H9 (cell line): ENCODE results near the gene ADGRA1. TPM values are rescaled to one million over a fixed set of nuclear protein-coding genes. Genes with fewer than 3 reads are reported as not detected.

Experiments
- DNase-seq: peaks from one replicate; pipeline ENCODE4 v3.0.0-alpha.2; 2017
- H2AFZ ChIP-seq: one replicate; pipeline ENCODE4 v1.6.1; 2013; ENCODE audit warnings: mild to moderate bottlenecking, low read length, control low read depth, moderate library complexity
- H2AK5ac ChIP-seq: 2 replicates; pipeline ENCODE4 v1.6.1; 2013; ENCODE audit warnings: low read length, control low read depth, mixed read lengths; ENCODE audit not compliant: insufficient read length
- H2BK120ac ChIP-seq: one replicate; pipeline ENCODE4 v1.6.1; 2013; ENCODE audit warnings: low read depth, mild to moderate bottlenecking, low read length, control low read depth, inconsistent platforms; ENCODE audit not compliant: poor library complexity, severe bottlenecking
- H2BK12ac ChIP-seq: 2 replicates; pipeline ENCODE4 v1.6.1; 2013; ENCODE audit warnings: low read length, control low read depth, mixed read lengths, low read depth; ENCODE audit not compliant: insufficient read length
- H2BK15ac ChIP-seq: 2 replicates; pipeline ENCODE4 v1.6.1; 2013; ENCODE audit warnings: low read depth, low read length, control low read depth
- H2BK20ac ChIP-seq: one replicate; pipeline ENCODE4 v1.6.1; 2013; ENCODE audit warnings: low read depth, mild to moderate bottlenecking, low read length, control low read depth, inconsistent platforms; ENCODE audit not compliant: poor library complexity, severe bottlenecking
- H2BK5ac ChIP-seq: 2 replicates; pipeline ENCODE4 v1.6.1; 2013; ENCODE audit warnings: low read length, control low read depth, mixed read lengths; ENCODE audit not compliant: insufficient read length
- H3K14ac ChIP-seq: 2 replicates; pipeline ENCODE4 v1.6.1; 2013; ENCODE audit warnings: low read length, control low read depth; ENCODE audit not compliant: insufficient read depth
- H3K18ac ChIP-seq: 2 replicates; pipeline ENCODE4 v1.6.1; 2013; ENCODE audit warnings: low read depth, mild to moderate bottlenecking, mixed read lengths, low read length, control low read depth; ENCODE audit not compliant: insufficient read length
- H3K23ac ChIP-seq: 2 replicates; pipeline ENCODE4 v1.6.1; 2013; ENCODE audit warnings: low read length, control low read depth, mixed read lengths, low read depth; ENCODE audit not compliant: insufficient read length
- H3K23me2 ChIP-seq: 2 replicates; pipeline ENCODE4 v1.6.1; 2013; ENCODE audit warnings: low read depth, mild to moderate bottlenecking, mixed read lengths, low read length, control low read depth; ENCODE audit not compliant: insufficient read length, poor library complexity, severe bottlenecking
- H3K27ac ChIP-seq: 2 replicates; pipeline ENCODE4 v1.5.1; 2013; ENCODE audit warnings: low read length, control low read depth, mixed read lengths, low read depth; ENCODE audit not compliant: insufficient read length
- H3K27me3 ChIP-seq: 2 replicates; pipeline ENCODE4 v1.6.1; 2013; ENCODE audit warnings: low read length, control low read depth, inconsistent platforms; ENCODE audit not compliant: insufficient read depth
- H3K4ac ChIP-seq: 2 replicates; pipeline ENCODE4 v1.6.1; 2013; ENCODE audit warnings: low read depth, mild to moderate bottlenecking, control low read depth, inconsistent platforms, low read length, moderate library complexity
- H3K4me1 ChIP-seq: 2 replicates; pipeline ENCODE4 v1.6.1; 2013; ENCODE audit warnings: low read length, control low read depth, inconsistent platforms; ENCODE audit not compliant: insufficient read depth
- H3K4me2 ChIP-seq: 2 replicates; pipeline ENCODE4 v1.6.1; 2013; ENCODE audit warnings: low read length, control low read depth, mixed read lengths; ENCODE audit not compliant: insufficient read length, insufficient read depth
- H3K56ac ChIP-seq: 2 replicates; pipeline ENCODE4 v1.6.1; 2013; ENCODE audit warnings: low read depth, mild to moderate bottlenecking, mixed read lengths, low read length, control low read depth; ENCODE audit not compliant: insufficient read length
- H3K79me1 ChIP-seq: 2 replicates; pipeline ENCODE4 v1.6.1; 2013; ENCODE audit warnings: low read depth, mild to moderate bottlenecking, moderate library complexity, low read length, control low read depth, inconsistent platforms; ENCODE audit not compliant: insufficient read depth, poor library complexity, severe bottlenecking
- H3K79me2 ChIP-seq: 2 replicates; pipeline ENCODE4 v1.6.1; 2013; ENCODE audit warnings: low read length, control low read depth, inconsistent platforms; ENCODE audit not compliant: insufficient read depth
- H3K9ac ChIP-seq: 2 replicates; pipeline ENCODE4 v1.6.1; 2013; ENCODE audit warnings: low read length, control low read depth, mixed read lengths; ENCODE audit not compliant: insufficient read length; ENCODE audit errors: extremely low read depth
- H3K9me3 ChIP-seq: one replicate; pipeline ENCODE4 v1.6.1; 2013; ENCODE audit warnings: low read depth, low read length, inconsistent platforms; ENCODE audit not compliant: control insufficient read depth
- H3T11ph ChIP-seq: one replicate; pipeline ENCODE4 v1.6.1; 2013; ENCODE audit warnings: mild to moderate bottlenecking, low read length, control low read depth, inconsistent platforms
- H4K20me1 ChIP-seq: one replicate; pipeline ENCODE4 v1.6.1; 2013; ENCODE audit not compliant: control insufficient read depth, insufficient read length, insufficient read depth
- H4K5ac ChIP-seq: 2 replicates; pipeline ENCODE4 v1.6.1; 2013; ENCODE audit warnings: low read depth, mild to moderate bottlenecking, mixed read lengths, low read length, control low read depth; ENCODE audit not compliant: insufficient read length
- H4K8ac ChIP-seq: replicated peaks from 2 replicates; pipeline ENCODE4 v1.6.1; 2013; ENCODE audit warnings: low read length, control low read depth, mixed read lengths, low read depth; ENCODE audit not compliant: insufficient read length
- H4K91ac ChIP-seq: 2 replicates; pipeline ENCODE4 v1.6.1; 2013; ENCODE audit warnings: low read depth, mild to moderate bottlenecking, moderate library complexity, mixed read lengths, low read length, control low read depth; ENCODE audit not compliant: insufficient read length
- H3K27ac Mint-ChIP-seq, 3 experiments: 2 replicates in 2 of 3; 3 replicates in 1 of 3; pipeline ENCODE4 v1.8.0; 2020 to 2021; ENCODE audit warnings: mixed read lengths in 3 of 3, mild to moderate bottlenecking in 1 of 3, moderate library complexity in 1 of 3
- H3K27me3 Mint-ChIP-seq: 2 replicates; pipeline ENCODE4 v1.8.0; 2021; ENCODE audit warnings: low read depth, mild to moderate bottlenecking, moderate library complexity, mixed read lengths
- H3K36me3 Mint-ChIP-seq, 3 experiments: 2 replicates in 2 of 3; 3 replicates in 1 of 3; pipeline ENCODE4 v1.8.0; 2020 to 2021; ENCODE audit warnings: low read depth in 3 of 3, mixed read lengths in 3 of 3; ENCODE audit not compliant: insufficient read depth in 1 of 3
- H3K4me1 Mint-ChIP-seq, 2 experiments: 2 replicates each; pipeline ENCODE4 v1.8.0; 2020; ENCODE audit warnings: mixed read lengths in 2 of 2
- H3K4me3 Mint-ChIP-seq, 2 experiments: 2 replicates in 1 of 2; 3 replicates in 1 of 2; pipeline ENCODE4 v1.8.0; 2020 to 2021; ENCODE audit warnings: mild to moderate bottlenecking in 2 of 2, mixed read lengths in 2 of 2, moderate library complexity in 1 of 2
- H3K9me3 Mint-ChIP-seq, 2 experiments: 2 replicates in 1 of 2; 3 replicates in 1 of 2; pipeline ENCODE4 v1.8.0; 2020; ENCODE audit warnings: mild to moderate bottlenecking in 2 of 2, mixed read lengths in 2 of 2, moderate library complexity in 1 of 2
- CTCF ChIP-seq: fragments of 200-600 bp; sonication (generic); conservative IDR thresholded peaks from 3 replicates; pipeline ENCODE4 v1.8.0; 2021; ENCODE audit warnings: antibody characterized with exemption, mild to moderate bottlenecking
- WGBS: extraction: QIAGEN DNeasy Blood & Tissue Kit; methylation state at CpG from one replicate; pipeline ENCODE4 v1.1.7; 2013; ENCODE audit warnings: missing lambda C conversion rate, low lambda C conversion rate, mixed read lengths; ENCODE audit not compliant: insufficient read length; ENCODE audit errors: extremely low coverage; 5-methylcytosine and 5-hydroxymethylcytosine counted together
- total RNA-seq: library from RNA; stranded (reverse); gene quantifications from 2 replicates; pipeline ENCODE4 v1.2.1, GENCODE V29; 2021

Gene ADGRA1
- total RNA-seq, 1 experiment from 2014 or later = 0.11 TPM

- Mint-ChIP-seq H3K9me3 (peaks cover 11 to 18% of the 10 kb centered on the region in 2 experiments), H3K36me3 (peaks cover 2 to 16% (median 5%) of the 10 kb centered on the region in 3 experiments; a peak in 6 of 7 replicates), H3K27ac (no peak overlapping the region), H3K4me1 (peaks cover 18 to 45% of the 10 kb centered on the region in 2 experiments), H3K27me3 (peaks cover 8% of the 10 kb centered on the region), H3K4me3 (no peak overlapping the region)
- H3K79me2 ChIP-seq = no peaks in the 10 kb centered on the region
- no peak overlapping the region for H4K91ac ChIP-seq
- H4K20me1 ChIP-seq = no peaks in the 10 kb centered on the region
- no peak overlapping the region for H2AFZ ChIP-seq
- WGBS = no CpG with 5 or more reads among the region's 24 CpGs
- H4K8ac ChIP-seq = no peak overlapping the region
- no peak overlapping the region for H3K18ac ChIP-seq
- H3K9me3 ChIP-seq = peaks cover 10% of the 10 kb centered on the region
- TF ChIP-seq CTCF = no peak
- no peak overlapping the region for H3K4ac ChIP-seq
- H3K4me2 ChIP-seq = no peak overlapping the region
- H3K9ac ChIP-seq = no peak overlapping the region
- H4K5ac ChIP-seq = no peak overlapping the region
- DNase-seq = no peak
- no peak overlapping the region for H3K23ac ChIP-seq
- no peaks in the 10 kb centered on the region for H3K4me1 ChIP-seq
- H3K23me2 ChIP-seq = no peaks in the 10 kb centered on the region
- no peaks in the 10 kb centered on the region for H3K79me1 ChIP-seq
- H2BK5ac ChIP-seq = no peak overlapping the region
- no peak overlapping the region for H3K56ac ChIP-seq
- no peaks in the 10 kb centered on the region for H3K27me3 ChIP-seq
- H3T11ph ChIP-seq = no peak overlapping the region
- H2BK15ac ChIP-seq = no peak overlapping the region
- no peak overlapping the region for H3K14ac ChIP-seq
- no peak overlapping the region for H3K27ac ChIP-seq
- H2BK20ac ChIP-seq = no peak overlapping the region
- no peak overlapping the region for H2BK120ac ChIP-seq
- no peak overlapping the region for H2AK5ac ChIP-seq
- no peak overlapping the region for H2BK12ac ChIP-seq
Observed at GRCh38 chr10:133103311-133103910, 15.7 kb downstream of the ADGRA1 start.
